ENCODE data around the gene ZCWPW1. TPM values are rescaled to one million over a fixed set of nuclear protein-coding genes. Genes with fewer than 3 reads are reported as not detected.

The ZCWPW1 gene
- total and polyA plus RNA-seq, 2 of the 13 experiments (the other 11 are each of a cell fraction or from before 2014, with no cell fraction given), result 2.4 to 2.5 TPM

GRCh38 chr7:100428199-100428966, at the start of gene ZCWPW1 (continued):
- TF ChIP-seq ZNF142 (CRISPR knock-in tag; IDR thresholded peaks at IDR 0.05), result 0 out of 2 replicates have a peak, but pooled peaks have one; percentile 20
- no peak; the same call in 1 of the 2 replicates for TF ChIP-seq CBFB (CRISPR knock-in tag; IDR thresholded peaks at IDR 0.05)
- 0 out of 2 replicates have a peak, but pooled peaks have one; percentile 46 for TF ChIP-seq CAMTA2 (CRISPR knock-in tag; IDR thresholded peaks at IDR 0.05; ENCODE audit: borderline replicate concordance)
- peak; percentile 79 for TF ChIP-seq NFKB2 (CRISPR knock-in tag; IDR thresholded peaks at IDR 0.05; ENCODE audit: borderline replicate concordance)
- peak; percentile 92 for TF ChIP-seq AGO2 (optimal IDR thresholded peaks at IDR 0.05; ENCODE audit: low read depth, low read length)
- TF ChIP-seq ZFY (CRISPR knock-in tag; IDR thresholded peaks at IDR 0.05), result peak; percentile 84
- TF ChIP-seq E2F2 (CRISPR knock-in tag; IDR thresholded peaks at IDR 0.05; ENCODE audit: borderline replicate concordance), result peak; percentile 27; the same call in 1 of the 2 replicates
- no peak for TF ChIP-seq KAT7 (CRISPR knock-in tag; IDR thresholded peaks at IDR 0.05; ENCODE audit: borderline replicate concordance)
- TF ChIP-seq DNMT1 (CRISPR knock-in tag; IDR thresholded peaks at IDR 0.05), result 0 out of 2 replicates have a peak, but pooled peaks have one; percentile 53
- TF ChIP-seq PAXIP1 (CRISPR knock-in tag; conservative IDR thresholded peaks at IDR 0.05), result peak; percentile 20; the same call in 1 of the 2 replicates
- TF ChIP-seq MAZ (IDR thresholded peaks at IDR 0.05; ENCODE audit: borderline replicate concordance, low read depth, low read length), result peak; percentile 59
- TF ChIP-seq MAZ (CRISPR knock-in tag; IDR thresholded peaks at IDR 0.05; ENCODE audit: low read depth), result peak; percentile 25; the same call in 1 of the 2 replicates
- TF ChIP-seq MTERF4 (CRISPR knock-in tag; IDR thresholded peaks at IDR 0.05), result peak; percentile 88
- no peak for TF ChIP-seq ZNF24 (IDR thresholded peaks at IDR 0.05)
- TF ChIP-seq ESRRA (CRISPR knock-in tag; IDR thresholded peaks at IDR 0.05; ENCODE audit: low read depth), result no peak

All from HepG2 (cell line).